Nephron (organoid): ENCODE data around the gene TECPR2.
"Not testable (repeated sequence)": the region's sequence is repeated elsewhere in the genome, so short reads cannot be mapped to it uniquely, and the experiment has no call there.

Experiments used
- H3K27ac Mint-ChIP-seq, 3 experiments: 2 replicates each; pipeline ENCODE4 v1.8.0; 2020; ENCODE audit warnings: mixed read lengths in 3 of 3, mild to moderate bottlenecking in 2 of 3, moderate library complexity in 1 of 3
- H3K27me3 Mint-ChIP-seq: 2 replicates; pipeline ENCODE4 v1.8.0; 2021; ENCODE audit warnings: low read depth, mild to moderate bottlenecking, moderate library complexity, mixed read lengths
- H3K36me3 Mint-ChIP-seq: 2 replicates; pipeline ENCODE4 v1.8.0; 2020; ENCODE audit warnings: low read depth, mixed read lengths
- H3K4me1 Mint-ChIP-seq: 2 replicates; pipeline ENCODE4 v1.8.0; 2020; ENCODE audit warnings: mixed read lengths
- H3K4me3 Mint-ChIP-seq, 3 experiments: 2 replicates each; pipeline ENCODE4 v1.8.0; 2020; ENCODE audit warnings: mild to moderate bottlenecking in 3 of 3, mixed read lengths in 3 of 3, moderate library complexity in 2 of 3
- H3K9me3 Mint-ChIP-seq: 2 replicates; pipeline ENCODE4 v1.8.0; 2020; ENCODE audit warnings: mixed read lengths
- CTCF ChIP-seq, 3 experiments: fragments of 200-600 bp; sonication (generic); IDR thresholded peaks; one replicate each; pipeline ENCODE4 v1.5.0; 2021; ENCODE audit warnings: antibody characterized with exemption in 3 of 3; ENCODE audit not compliant: unreplicated experiment in 3 of 3

TECPR2 gene

GRCh38 chr14:102545461-102546265 lies 182.9 kb downstream of the TECPR2 start:
- Mint-ChIP-seq H3K4me1 (peaks cover 33% of the 10 kb centered on the region), H3K4me3 (peak overlapping the region; percentile 42 to 62 (median 52)), H3K36me3 (no peaks in the 10 kb centered on the region), H3K27ac (peak overlapping the region; percentile 81 to 99 (median 97)), H3K27me3 (peaks cover 26% of the 10 kb centered on the region), H3K9me3 (no peaks in the 10 kb centered on the region)
- TF ChIP-seq CTCF (IDR thresholded peaks at IDR 0.05; ENCODE audit: unreplicated experiment in 3 of 3), result no peak

GRCh38 chr14:102548616-102549240 lies 186.0 kb downstream of the TECPR2 start:
- peak overlapping the region in 1 of 3 experiments; percentile 13 for H3K4me3 Mint-ChIP-seq
- peaks cover 26% of the 10 kb centered on the region for H3K27me3 Mint-ChIP-seq
- H3K4me1 Mint-ChIP-seq, result peaks cover 35% of the 10 kb centered on the region
- no peak for TF ChIP-seq CTCF (IDR thresholded peaks at IDR 0.05; ENCODE audit: unreplicated experiment in 3 of 3)
- peak overlapping the region in 2 of 3 experiments; percentile 80 to 87 for H3K27ac Mint-ChIP-seq
- H3K9me3 Mint-ChIP-seq, result no peaks in the 10 kb centered on the region
- H3K36me3 Mint-ChIP-seq, result no peaks in the 10 kb centered on the region

- not testable (repeated sequence) for H3K36me3 Mint-ChIP-seq, H3K9me3 Mint-ChIP-seq
- Mint-ChIP-seq H3K27me3 (peaks cover 12% of the 10 kb centered on the region), H3K4me1 (peaks cover 19% of the 10 kb centered on the region), H3K27ac (peak overlapping the region in 1 of 3 experiments; percentile 72), H3K4me3 (peak overlapping the region in 1 of 3 experiments; percentile 25)
Measured at GRCh38 chr14:102550927-102551401, 188.2 kb downstream of the TECPR2 start.
